PFSK-1 (cell line): ENCODE measurements around the gene LHX3.

ENCODE experiments used
- FOXP2 ChIP-seq: optimal IDR thresholded peaks from 2 replicates; pipeline ENCODE3; 2011; ENCODE audit warnings: borderline replicate concordance, control low read depth, inconsistent platforms; ENCODE audit not compliant: insufficient read depth; ENCODE audit errors: extremely low read length, extremely low read depth
- POLR2AphosphoS5 ChIP-seq: IDR thresholded peaks from 2 replicates; pipeline ENCODE4 v1.6.1; 2012; ENCODE audit warnings: low read depth, mild to moderate bottlenecking, control low read depth, low read length, moderate library complexity
- SIN3A ChIP-seq: IDR thresholded peaks from 2 replicates; pipeline ENCODE4 v1.6.1; 2012; ENCODE audit warnings: mild to moderate bottlenecking, low read length, moderate library complexity, borderline replicate concordance; ENCODE audit not compliant: insufficient read depth
- TAF1 ChIP-seq: IDR thresholded peaks from 2 replicates; pipeline ENCODE4 v1.6.1; 2012; ENCODE audit warnings: low read length, control low read depth, borderline replicate concordance; ENCODE audit not compliant: insufficient read depth
- TF ChIP-seq, protein P1 (sequence below), 2 experiments: IDR thresholded peaks; 2 replicates each; pipeline versions ENCODE4 v1.6.1 to v1.8.0; 2011 to 2012; ENCODE audit warnings: low read depth in 2 of 2, low read length in 2 of 2, control low read depth in 1 of 2, inconsistent platforms in 1 of 2, mild to moderate bottlenecking in 1 of 2, moderate library complexity in 1 of 2; ENCODE audit not compliant: insufficient read depth in 1 of 2

LHX3 gene

DNA sequence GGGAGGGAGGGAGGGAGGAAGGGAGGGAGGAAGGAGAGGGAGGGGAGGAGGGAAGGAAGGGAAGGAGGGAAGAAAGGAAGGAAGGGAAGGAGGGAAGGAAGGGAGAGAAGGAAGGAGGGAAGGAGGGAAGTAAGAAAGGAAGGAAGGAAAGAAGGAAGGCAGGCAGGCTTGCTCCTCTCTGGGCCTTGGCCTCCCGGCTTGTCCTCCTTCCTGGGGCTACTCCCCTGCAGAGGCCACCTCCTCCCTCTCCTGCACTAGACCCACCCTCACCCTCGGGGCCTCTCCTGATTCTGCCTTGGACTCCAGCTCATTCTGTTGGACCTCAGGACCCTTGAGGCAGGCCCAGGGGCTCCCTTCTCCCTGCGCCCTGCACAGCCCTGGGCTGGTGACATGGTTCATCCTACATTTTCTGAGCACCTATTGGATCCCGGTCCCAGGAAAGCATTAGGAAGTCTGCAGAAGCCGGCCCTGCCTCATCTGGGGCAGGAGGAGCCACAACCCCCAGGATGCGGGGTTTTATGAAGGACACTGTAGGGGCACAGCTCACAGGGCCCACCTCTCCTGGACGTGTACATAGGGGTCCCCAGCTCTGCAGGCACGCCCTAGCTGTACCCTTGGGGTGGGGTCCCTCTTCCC, 23.0 kb downstream of the LHX3 start:
- TF ChIP-seq POLR2AphosphoS5 (no peak), SIN3A (no peak), FOXP2 (no peak), TAF1 (no peak)

- no peak for TF ChIP-seq POLR2AphosphoS5
- TF ChIP-seq SIN3A, result no peak
- TF ChIP-seq, protein P1, sequence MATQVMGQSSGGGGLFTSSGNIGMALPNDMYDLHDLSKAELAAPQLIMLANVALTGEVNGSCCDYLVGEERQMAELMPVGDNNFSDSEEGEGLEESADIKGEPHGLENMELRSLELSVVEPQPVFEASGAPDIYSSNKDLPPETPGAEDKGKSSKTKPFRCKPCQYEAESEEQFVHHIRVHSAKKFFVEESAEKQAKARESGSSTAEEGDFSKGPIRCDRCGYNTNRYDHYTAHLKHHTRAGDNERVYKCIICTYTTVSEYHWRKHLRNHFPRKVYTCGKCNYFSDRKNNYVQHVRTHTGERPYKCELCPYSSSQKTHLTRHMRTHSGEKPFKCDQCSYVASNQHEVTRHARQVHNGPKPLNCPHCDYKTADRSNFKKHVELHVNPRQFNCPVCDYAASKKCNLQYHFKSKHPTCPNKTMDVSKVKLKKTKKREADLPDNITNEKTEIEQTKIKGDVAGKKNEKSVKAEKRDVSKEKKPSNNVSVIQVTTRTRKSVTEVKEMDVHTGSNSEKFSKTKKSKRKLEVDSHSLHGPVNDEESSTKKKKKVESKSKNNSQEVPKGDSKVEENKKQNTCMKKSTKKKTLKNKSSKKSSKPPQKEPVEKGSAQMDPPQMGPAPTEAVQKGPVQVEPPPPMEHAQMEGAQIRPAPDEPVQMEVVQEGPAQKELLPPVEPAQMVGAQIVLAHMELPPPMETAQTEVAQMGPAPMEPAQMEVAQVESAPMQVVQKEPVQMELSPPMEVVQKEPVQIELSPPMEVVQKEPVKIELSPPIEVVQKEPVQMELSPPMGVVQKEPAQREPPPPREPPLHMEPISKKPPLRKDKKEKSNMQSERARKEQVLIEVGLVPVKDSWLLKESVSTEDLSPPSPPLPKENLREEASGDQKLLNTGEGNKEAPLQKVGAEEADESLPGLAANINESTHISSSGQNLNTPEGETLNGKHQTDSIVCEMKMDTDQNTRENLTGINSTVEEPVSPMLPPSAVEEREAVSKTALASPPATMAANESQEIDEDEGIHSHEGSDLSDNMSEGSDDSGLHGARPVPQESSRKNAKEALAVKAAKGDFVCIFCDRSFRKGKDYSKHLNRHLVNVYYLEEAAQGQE (IDR thresholded peaks at IDR 0.05; ENCODE audit: insufficient read depth in 1 of 2, low read depth in 2 of 2, low read length in 2 of 2), result no peak
- TF ChIP-seq FOXP2, result no peak
- TF ChIP-seq TAF1, result no peak
Measured at GRCh38 chr9:136180586-136180985, 24.3 kb downstream of the LHX3 start.

GRCh38 chr9:136179761-136180160, 25.2 kb downstream of the LHX3 start:
- TF ChIP-seq, protein P1 (IDR thresholded peaks at IDR 0.05; ENCODE audit: insufficient read depth in 1 of 2, low read depth in 2 of 2, low read length in 2 of 2), result no peak
- TF ChIP-seq FOXP2, result no peak
- no peak for TF ChIP-seq POLR2AphosphoS5
- TF ChIP-seq TAF1, result no peak
- TF ChIP-seq SIN3A, result no peak

- no peak for TF ChIP-seq SIN3A
- TF ChIP-seq, protein P1 (IDR thresholded peaks at IDR 0.05; ENCODE audit: insufficient read depth in 1 of 2, low read depth in 2 of 2, low read length in 2 of 2), result no peak
- no peak for TF ChIP-seq TAF1
- no peak for TF ChIP-seq POLR2AphosphoS5
- no peak for TF ChIP-seq FOXP2
Measured at GRCh38 chr9:136179101-136179616, 25.8 kb downstream of the LHX3 start.

- TF ChIP-seq, protein P1 (IDR thresholded peaks at IDR 0.05; ENCODE audit: insufficient read depth in 1 of 2, low read depth in 2 of 2, low read length in 2 of 2), result no peak
- TF ChIP-seq FOXP2 (no peak), POLR2AphosphoS5 (no peak), TAF1 (no peak), SIN3A (no peak)
Measured at GRCh38 chr9:136178773-136179075, 26.2 kb downstream of the LHX3 start.
